Measurements from ENCODE around the gene CCBE1. TPM values are rescaled to one million over a fixed set of nuclear protein-coding genes. Genes with fewer than 3 reads are reported as not detected.

The CCBE1 gene
- total RNA-seq, 1 experiment from 2014 or later = 0.09 TPM

DNA sequence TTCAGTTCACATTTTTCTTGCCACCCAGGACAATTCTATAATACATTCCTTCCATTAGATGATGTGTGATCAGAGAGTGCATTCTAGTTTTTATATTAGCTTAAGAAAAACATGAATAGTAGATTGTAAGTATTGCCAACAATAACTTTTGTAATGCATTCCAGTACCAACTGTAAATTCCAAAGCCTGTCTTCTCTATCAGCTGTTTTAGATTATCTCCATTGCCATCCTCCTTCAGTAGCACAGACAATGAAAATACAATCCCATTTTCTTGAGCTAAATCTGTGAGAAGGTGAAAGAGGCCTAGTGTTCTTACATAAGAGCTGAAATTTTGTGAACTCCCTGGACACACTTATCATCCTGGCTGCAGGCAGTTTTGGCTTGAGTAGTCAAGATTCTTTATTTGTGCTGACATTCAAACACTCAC, 103.9 kb downstream of the CCBE1 start:
- Mint-ChIP-seq H3K36me3 (ENCODE audit: insufficient read depth, unreplicated experiment) (no peaks in the 10 kb centered on the region), H3K27me3 (ENCODE audit: insufficient read depth, unreplicated experiment) (peaks cover 18% of the 10 kb centered on the region), H3K27ac (ENCODE audit: unreplicated experiment) (no peak overlapping the region), H3K4me1 (ENCODE audit: low read depth, unreplicated experiment) (no peaks in the 10 kb centered on the region), H3K4me3 (ENCODE audit: unreplicated experiment) (no peak overlapping the region), H3K9me3 (ENCODE audit: unreplicated experiment) (no peaks in the 10 kb centered on the region)
- intact Hi-C loops (cut with micrococcal nuclease; ENCODE audit: unreplicated experiment) = no loop called here
- Histone ChIP-seq H3K36me3 (ENCODE audit: control insufficient read depth, insufficient read depth, low read length) (no peaks in the 10 kb centered on the region), H3K4me1 (no peaks in the 10 kb centered on the region), H3K9me3 (no peaks in the 10 kb centered on the region), H3K27me3 (replicated peaks; ENCODE audit: control insufficient read depth, insufficient read depth, low read length) (no peaks in the 10 kb centered on the region), H3K4me3 (ENCODE audit: low read depth, low read length) (no peak overlapping the region)
- DNase-seq = no peak
- BruUV-seq (replicated peaks) = no TSS peak
- CTCF ChIA-PET = no interaction called here
- TF ChIP-seq, protein P1, sequence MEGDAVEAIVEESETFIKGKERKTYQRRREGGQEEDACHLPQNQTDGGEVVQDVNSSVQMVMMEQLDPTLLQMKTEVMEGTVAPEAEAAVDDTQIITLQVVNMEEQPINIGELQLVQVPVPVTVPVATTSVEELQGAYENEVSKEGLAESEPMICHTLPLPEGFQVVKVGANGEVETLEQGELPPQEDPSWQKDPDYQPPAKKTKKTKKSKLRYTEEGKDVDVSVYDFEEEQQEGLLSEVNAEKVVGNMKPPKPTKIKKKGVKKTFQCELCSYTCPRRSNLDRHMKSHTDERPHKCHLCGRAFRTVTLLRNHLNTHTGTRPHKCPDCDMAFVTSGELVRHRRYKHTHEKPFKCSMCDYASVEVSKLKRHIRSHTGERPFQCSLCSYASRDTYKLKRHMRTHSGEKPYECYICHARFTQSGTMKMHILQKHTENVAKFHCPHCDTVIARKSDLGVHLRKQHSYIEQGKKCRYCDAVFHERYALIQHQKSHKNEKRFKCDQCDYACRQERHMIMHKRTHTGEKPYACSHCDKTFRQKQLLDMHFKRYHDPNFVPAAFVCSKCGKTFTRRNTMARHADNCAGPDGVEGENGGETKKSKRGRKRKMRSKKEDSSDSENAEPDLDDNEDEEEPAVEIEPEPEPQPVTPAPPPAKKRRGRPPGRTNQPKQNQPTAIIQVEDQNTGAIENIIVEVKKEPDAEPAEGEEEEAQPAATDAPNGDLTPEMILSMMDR (IDR thresholded peaks at IDR 0.05; ENCODE audit: insufficient read depth in 1 of 2, low read depth in 1 of 2, low read length in 1 of 2, severe bottlenecking in 1 of 2, unreplicated experiment in 1 of 2) = no peak
- POLR2A ChIA-PET = no interaction called here

DNA sequence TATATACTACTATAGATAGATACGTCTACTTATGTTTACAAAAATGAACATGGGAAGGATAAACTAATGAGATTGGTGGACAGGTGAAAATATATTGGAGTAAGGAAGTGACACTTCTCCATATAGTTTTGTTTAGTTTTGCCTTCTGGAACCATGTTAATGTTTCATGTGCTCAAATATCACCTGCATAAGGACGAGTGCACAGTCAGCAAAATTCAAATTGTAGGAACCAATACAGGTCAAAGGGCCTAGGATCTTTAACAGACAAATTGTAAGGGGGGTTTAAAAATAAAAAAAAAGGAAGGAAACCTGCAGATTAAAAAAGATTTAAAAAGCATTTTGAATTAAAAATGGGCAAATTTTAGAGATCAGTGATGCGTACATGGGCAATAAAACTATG, 104.6 kb downstream of the CCBE1 start:
- no peaks in the 10 kb centered on the region for H3K36me3 ChIP-seq (ENCODE audit: control insufficient read depth, insufficient read depth, low read length)
- no peak overlapping the region for H3K27ac Mint-ChIP-seq (ENCODE audit: unreplicated experiment)
- no peaks in the 10 kb centered on the region for H3K9me3 Mint-ChIP-seq (ENCODE audit: unreplicated experiment)
- no TSS peak for BruUV-seq (replicated peaks)
- H3K4me1 Mint-ChIP-seq (ENCODE audit: low read depth, unreplicated experiment) = no peaks in the 10 kb centered on the region
- H3K9me3 ChIP-seq = no peaks in the 10 kb centered on the region
- DNase-seq = no peak
- no peaks in the 10 kb centered on the region for H3K4me1 ChIP-seq
- no peak overlapping the region for H3K4me3 ChIP-seq (ENCODE audit: low read depth, low read length)
- intact Hi-C loops (cut with micrococcal nuclease; ENCODE audit: unreplicated experiment) = no loop called here
- H3K27me3 Mint-ChIP-seq (ENCODE audit: insufficient read depth, unreplicated experiment) = peaks cover 18% of the 10 kb centered on the region
- TF ChIP-seq, protein P1 (IDR thresholded peaks at IDR 0.05; ENCODE audit: insufficient read depth in 1 of 2, low read depth in 1 of 2, low read length in 1 of 2, severe bottlenecking in 1 of 2, unreplicated experiment in 1 of 2) = no peak
- ChIA-PET POLR2A (no interaction called here), CTCF (no interaction called here)
- no peak overlapping the region for H3K4me3 Mint-ChIP-seq (ENCODE audit: unreplicated experiment)
- no peaks in the 10 kb centered on the region for H3K27me3 ChIP-seq (replicated peaks; ENCODE audit: control insufficient read depth, insufficient read depth, low read length)
- H3K36me3 Mint-ChIP-seq (ENCODE audit: insufficient read depth, unreplicated experiment) = no peaks in the 10 kb centered on the region

DNA sequence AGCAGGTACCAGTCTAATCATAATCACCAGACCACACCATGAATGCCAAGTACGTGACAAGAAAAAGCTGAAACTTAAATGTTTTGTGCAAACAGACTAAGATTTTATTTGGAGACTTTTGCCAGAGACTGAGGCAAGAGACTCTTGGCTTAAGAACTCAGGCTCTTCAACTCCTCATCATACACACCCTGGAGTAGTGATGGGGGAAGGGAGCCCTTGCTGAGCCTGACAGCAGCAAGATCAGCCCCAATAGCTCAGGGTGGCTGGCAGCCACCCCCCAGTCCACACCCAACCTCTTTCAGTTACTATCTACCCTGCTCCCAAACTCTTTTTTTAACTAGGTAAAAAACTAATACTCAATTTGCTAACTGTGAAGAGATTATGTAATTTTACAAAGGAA, 114.8 kb downstream of the CCBE1 start:
- no peak for DNase-seq
- H3K4me1 Mint-ChIP-seq (ENCODE audit: low read depth, unreplicated experiment) = no peaks in the 10 kb centered on the region
- H3K27ac Mint-ChIP-seq (ENCODE audit: unreplicated experiment) = no peak overlapping the region
- Histone ChIP-seq H3K27me3 (replicated peaks; ENCODE audit: control insufficient read depth, insufficient read depth, low read length) (no peaks in the 10 kb centered on the region), H3K4me1 (no peaks in the 10 kb centered on the region), H3K36me3 (ENCODE audit: control insufficient read depth, insufficient read depth, low read length) (no peaks in the 10 kb centered on the region), H3K4me3 (ENCODE audit: low read depth, low read length) (no peak overlapping the region), H3K9me3 (no peaks in the 10 kb centered on the region)
- no peak overlapping the region for H3K4me3 Mint-ChIP-seq (ENCODE audit: unreplicated experiment)
- BruUV-seq (replicated peaks) = no TSS peak
- intact Hi-C loops (cut with micrococcal nuclease; ENCODE audit: unreplicated experiment) = no loop called here
- ChIA-PET CTCF (no interaction called here), POLR2A (no interaction called here)
- no peaks in the 10 kb centered on the region for H3K36me3 Mint-ChIP-seq (ENCODE audit: insufficient read depth, unreplicated experiment)
- TF ChIP-seq, protein P1 (IDR thresholded peaks at IDR 0.05; ENCODE audit: insufficient read depth in 1 of 2, low read depth in 1 of 2, low read length in 1 of 2, severe bottlenecking in 1 of 2, unreplicated experiment in 1 of 2) = no peak
- H3K9me3 Mint-ChIP-seq (ENCODE audit: unreplicated experiment) = no peaks in the 10 kb centered on the region
- H3K27me3 Mint-ChIP-seq (ENCODE audit: insufficient read depth, unreplicated experiment) = no peaks in the 10 kb centered on the region
